Ovary (tissue), 3 donors: ENCODE results near the gene TNPO1.

Experiments
- POLR2A ChIP-seq: fragments of 450-650 bp; IDR thresholded peaks from one replicate; pipeline ENCODE4 v1.6.1; 2017; ENCODE audit warnings: antibody characterized with exemption, mild to moderate bottlenecking, moderate library complexity
- TF ChIP-seq, protein P1 (sequence below), 3 donors: fragments of 450-650 bp in 2 of 3; fragments of 200-600 bp in 1 of 3; IDR thresholded peaks; one replicate each; pipeline versions ENCODE4 v1.5.1 to v1.8.0; 2016 to 2022; ENCODE audit warnings: antibody characterized with exemption in 3 of 3, mild to moderate bottlenecking in 1 of 3
- donor health status: DM: no; HTN: no; CAD: no.

GRCh38 chr5:72849546-72849945 is 33.1 kb downstream of the TNPO1 start:
- TF ChIP-seq, protein P1, sequence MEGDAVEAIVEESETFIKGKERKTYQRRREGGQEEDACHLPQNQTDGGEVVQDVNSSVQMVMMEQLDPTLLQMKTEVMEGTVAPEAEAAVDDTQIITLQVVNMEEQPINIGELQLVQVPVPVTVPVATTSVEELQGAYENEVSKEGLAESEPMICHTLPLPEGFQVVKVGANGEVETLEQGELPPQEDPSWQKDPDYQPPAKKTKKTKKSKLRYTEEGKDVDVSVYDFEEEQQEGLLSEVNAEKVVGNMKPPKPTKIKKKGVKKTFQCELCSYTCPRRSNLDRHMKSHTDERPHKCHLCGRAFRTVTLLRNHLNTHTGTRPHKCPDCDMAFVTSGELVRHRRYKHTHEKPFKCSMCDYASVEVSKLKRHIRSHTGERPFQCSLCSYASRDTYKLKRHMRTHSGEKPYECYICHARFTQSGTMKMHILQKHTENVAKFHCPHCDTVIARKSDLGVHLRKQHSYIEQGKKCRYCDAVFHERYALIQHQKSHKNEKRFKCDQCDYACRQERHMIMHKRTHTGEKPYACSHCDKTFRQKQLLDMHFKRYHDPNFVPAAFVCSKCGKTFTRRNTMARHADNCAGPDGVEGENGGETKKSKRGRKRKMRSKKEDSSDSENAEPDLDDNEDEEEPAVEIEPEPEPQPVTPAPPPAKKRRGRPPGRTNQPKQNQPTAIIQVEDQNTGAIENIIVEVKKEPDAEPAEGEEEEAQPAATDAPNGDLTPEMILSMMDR (IDR thresholded peaks at IDR 0.05), result no peak
- no peak for TF ChIP-seq POLR2A
